SJSA1 (cell line): ENCODE data around the gene USP15. TPM values are rescaled to one million over a fixed set of nuclear protein-coding genes. Genes with fewer than 3 reads are reported as not detected.

Experiments used
- DNase-seq, 2 experiments: peaks; one replicate each; pipeline ENCODE4 v3.0.0-alpha.2; 2015 to 2020; ENCODE audit warnings: low spot score in 2 of 2, low read depth in 1 of 2
- H3K27ac ChIP-seq: fragments of 250-450 bp; sonication (Bioruptor Pico); 2 replicates; pipeline ENCODE4 v1.5.1; 2020; ENCODE audit warnings: mild to moderate bottlenecking, moderate library complexity
- H3K27me3 ChIP-seq: fragments of 250-450 bp; sonication (Bioruptor Pico); replicated peaks from 2 replicates; pipeline ENCODE4 v1.5.1; 2020; ENCODE audit warnings: mild to moderate bottlenecking, moderate library complexity
- H3K36me3 ChIP-seq: fragments of 250-450 bp; sonication (Bioruptor Pico); 2 replicates; pipeline ENCODE4 v1.5.1; 2020; ENCODE audit warnings: mild to moderate bottlenecking
- H3K4me1 ChIP-seq: fragments of 250-450 bp; sonication (Bioruptor Pico); replicated peaks from 2 replicates; pipeline ENCODE4 v1.6.1; 2021; ENCODE audit warnings: mild to moderate bottlenecking
- H3K4me3 ChIP-seq: fragments of 250-450 bp; sonication (Bioruptor Pico); 2 replicates; pipeline ENCODE4 v1.5.1; 2020; ENCODE audit warnings: mild to moderate bottlenecking
- H3K9me3 ChIP-seq: fragments of 250-450 bp; sonication (Bioruptor Pico); replicated peaks from 2 replicates; pipeline ENCODE4 v1.5.1; 2020; ENCODE audit warnings: mild to moderate bottlenecking
- total RNA-seq: library from RNA; depleted of rRNA; stranded (reverse); fragments of >200 nt; shearing (Covaris generic); gene quantifications from 2 replicates; pipeline ENCODE4 v1.2.3, GENCODE V29; 2014

Gene USP15
- total RNA-seq, 1 experiment from 2014 or later, result 36.3 TPM

GRCh38 chr12:62247281-62248045 is 12.7 kb upstream of the USP15 start:
- H3K27me3 ChIP-seq, result no peaks in the 10 kb centered on the region
- H3K4me3 ChIP-seq, result no peak overlapping the region
- no peaks in the 10 kb centered on the region for H3K9me3 ChIP-seq
- no peaks in the 10 kb centered on the region for H3K4me1 ChIP-seq
- H3K36me3 ChIP-seq, result no peaks in the 10 kb centered on the region
- no peak for DNase-seq
- no peak overlapping the region for H3K27ac ChIP-seq

GRCh38 chr12:62248873-62249272 is 11.3 kb upstream of the USP15 start:
- H3K9me3 ChIP-seq, result no peaks in the 10 kb centered on the region
- H3K27ac ChIP-seq, result no peak overlapping the region
- DNase-seq, result no peak
- no peaks in the 10 kb centered on the region for H3K36me3 ChIP-seq
- no peak overlapping the region for H3K4me3 ChIP-seq
- no peaks in the 10 kb centered on the region for H3K27me3 ChIP-seq
- H3K4me1 ChIP-seq, result no peaks in the 10 kb centered on the region

- Histone ChIP-seq H3K27me3 (no peaks in the 10 kb centered on the region), H3K27ac (no peak overlapping the region), H3K36me3 (no peaks in the 10 kb centered on the region), H3K9me3 (no peaks in the 10 kb centered on the region), H3K4me1 (no peaks in the 10 kb centered on the region), H3K4me3 (no peak overlapping the region)
- DNase-seq, result no peak
Measured at GRCh38 chr12:62249419-62249818, 10.8 kb upstream of the USP15 start.

DNA sequence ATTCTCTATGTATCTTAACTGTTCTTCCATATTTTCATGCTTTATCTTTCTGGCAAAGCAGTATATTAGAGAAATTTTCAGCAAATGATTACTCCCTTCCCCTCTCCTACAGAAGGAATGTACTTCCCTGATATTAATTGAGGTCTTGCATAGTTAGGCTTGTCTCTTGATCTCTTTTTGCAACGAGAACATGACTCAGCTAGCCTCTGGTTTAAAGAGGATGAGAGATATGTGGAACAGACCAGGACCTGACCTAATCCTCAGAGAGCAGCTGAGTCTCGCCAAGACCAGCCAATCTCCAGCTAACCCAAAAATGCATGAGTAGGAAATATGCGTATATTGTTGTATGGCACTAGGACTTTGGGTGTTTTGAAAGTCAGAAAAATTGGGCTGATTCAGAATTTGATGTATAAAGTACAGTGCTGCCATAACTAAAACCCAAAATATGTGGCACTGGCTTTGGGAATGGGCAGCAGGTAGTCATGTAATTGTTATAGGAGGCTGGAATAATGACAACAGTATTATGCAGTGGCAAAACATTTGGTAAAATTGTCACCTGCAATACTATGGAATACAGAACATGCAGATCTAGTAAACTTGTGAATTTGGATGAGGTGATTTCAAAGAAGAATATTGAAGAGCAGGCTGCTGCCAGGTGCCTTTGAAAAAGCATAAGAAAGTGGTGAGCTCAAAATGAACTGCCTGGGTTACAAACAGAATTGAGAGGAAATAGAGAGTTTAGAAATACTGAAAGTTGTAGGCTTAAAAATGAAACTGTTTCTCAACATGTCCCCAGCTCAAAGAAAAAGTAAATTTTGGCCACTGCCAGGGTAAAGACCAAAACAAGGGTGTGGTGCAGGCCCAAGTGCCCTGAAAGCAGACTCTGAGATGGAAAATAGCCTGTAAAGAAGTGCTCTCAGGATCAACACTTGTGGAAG is 9.3 kb upstream of the USP15 start:
- no peaks in the 10 kb centered on the region for H3K9me3 ChIP-seq
- no peaks in the 10 kb centered on the region for H3K4me1 ChIP-seq
- H3K36me3 ChIP-seq, result no peaks in the 10 kb centered on the region
- DNase-seq, result no peak
- H3K27me3 ChIP-seq, result no peaks in the 10 kb centered on the region
- no peak overlapping the region for H3K4me3 ChIP-seq
- no peak overlapping the region for H3K27ac ChIP-seq

GRCh38 chr12:62251609-62251958 is 8.6 kb upstream of the USP15 start:
- Histone ChIP-seq H3K4me1 (no peaks in the 10 kb centered on the region), H3K27ac (no peak overlapping the region), H3K9me3 (no peaks in the 10 kb centered on the region), H3K36me3 (no peaks in the 10 kb centered on the region), H3K4me3 (no peak overlapping the region), H3K27me3 (no peaks in the 10 kb centered on the region)
- DNase-seq, result no peak

- Histone ChIP-seq H3K36me3 (no peaks in the 10 kb centered on the region), H3K9me3 (no peaks in the 10 kb centered on the region), H3K4me1 (no peaks in the 10 kb centered on the region), H3K27ac (no peak overlapping the region), H3K27me3 (no peaks in the 10 kb centered on the region), H3K4me3 (no peak overlapping the region)
- no peak for DNase-seq
Measured at GRCh38 chr12:62252576-62252975, 7.6 kb upstream of the USP15 start.

GRCh38 chr12:62254967-62255366 is 5.2 kb upstream of the USP15 start:
- DNase-seq, result no peak
- H3K27ac ChIP-seq, result no peak overlapping the region

DNA sequence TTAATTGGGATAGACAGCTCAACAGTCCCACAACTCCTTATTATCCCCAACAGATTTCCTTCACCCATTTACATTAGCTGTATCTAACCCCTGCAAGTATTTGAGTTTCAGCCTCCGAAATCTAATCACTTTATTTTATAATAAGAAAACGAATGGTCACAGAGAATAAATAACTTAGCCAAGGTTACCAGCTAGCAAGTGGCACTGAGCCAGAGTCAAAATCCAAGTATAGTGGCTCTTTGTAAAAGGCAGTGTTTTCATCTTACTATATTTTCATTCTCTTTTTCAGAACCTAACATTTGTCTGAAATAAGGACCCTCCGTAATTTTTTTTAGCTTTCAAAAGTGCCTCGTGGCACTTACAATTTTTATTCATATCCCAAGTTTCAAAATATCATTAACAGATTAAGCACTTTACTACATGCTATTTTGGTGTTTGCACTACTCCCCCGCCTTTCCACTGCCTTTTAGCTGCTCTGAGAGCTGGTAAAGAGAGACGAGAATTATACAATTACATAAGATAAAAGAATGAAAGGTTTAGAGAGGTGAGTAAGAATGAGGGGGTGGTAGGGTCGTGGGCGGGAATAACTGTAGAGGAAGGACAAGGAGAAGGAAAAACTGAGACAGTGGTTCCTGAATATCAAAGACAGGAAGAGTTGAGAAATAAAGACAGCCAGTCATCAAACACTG is 3.7 kb upstream of the USP15 start:
- Histone ChIP-seq H3K4me3 (no peak overlapping the region), H3K27ac (no peak overlapping the region), H3K36me3 (peaks cover 4% of the 10 kb centered on the region; the same call in 1 of the 2 replicates), H3K9me3 (no peaks in the 10 kb centered on the region), H3K27me3 (no peaks in the 10 kb centered on the region), H3K4me1 (no peaks in the 10 kb centered on the region)
- no peak for DNase-seq

More at GRCh38 chr12:62254967-62255366, 5.2 kb upstream of the USP15 start:
- Histone ChIP-seq H3K4me3 (no peak overlapping the region), H3K4me1 (no peaks in the 10 kb centered on the region), H3K27me3 (no peaks in the 10 kb centered on the region), H3K9me3 (no peaks in the 10 kb centered on the region), H3K36me3 (no peaks in the 10 kb centered on the region)

- Histone ChIP-seq H3K4me1 (no peaks in the 10 kb centered on the region), H3K36me3 (peaks cover 4% of the 10 kb centered on the region; the same call in 1 of the 2 replicates), H3K9me3 (no peaks in the 10 kb centered on the region), H3K27ac (no peak overlapping the region), H3K27me3 (no peaks in the 10 kb centered on the region), H3K4me3 (no peak overlapping the region)
- no peak for DNase-seq
Measured at GRCh38 chr12:62258231-62258630, 2.0 kb upstream of the USP15 start.

DNA sequence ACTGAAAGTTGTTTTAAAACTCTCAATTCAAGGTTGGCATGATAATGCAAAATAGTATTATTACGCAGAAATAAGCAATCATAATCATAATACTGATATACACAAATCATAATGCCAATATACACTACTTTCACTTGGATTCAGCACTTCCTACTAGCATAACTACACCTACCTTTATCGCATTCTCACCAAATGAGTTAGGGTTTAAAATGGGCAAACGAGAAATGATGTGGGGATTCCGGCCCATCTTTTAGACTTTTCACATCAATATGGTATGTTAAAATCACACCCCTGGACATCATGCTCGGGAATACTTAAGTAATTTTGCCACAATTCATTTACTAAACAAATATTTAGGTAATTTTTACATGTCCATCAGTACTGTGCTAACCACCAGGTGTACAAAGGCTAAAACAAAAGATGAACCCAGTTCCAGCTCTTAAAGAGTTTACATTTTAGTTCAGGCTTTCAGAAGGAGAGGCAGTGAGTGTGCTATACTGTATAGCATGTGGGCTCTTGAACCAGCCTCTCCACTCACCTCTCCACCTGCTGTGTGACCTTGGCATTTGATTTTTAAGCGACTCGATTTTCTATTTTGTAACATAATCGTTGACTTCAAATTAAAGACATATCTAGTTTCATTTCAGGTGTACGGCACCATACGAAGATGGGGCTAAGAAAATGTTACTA is 1.1 kb upstream of the USP15 start:
- Histone ChIP-seq H3K9me3 (no peaks in the 10 kb centered on the region), H3K4me1 (no peaks in the 10 kb centered on the region), H3K4me3 (peak overlapping the region; percentile 75), H3K36me3 (peaks cover 4% of the 10 kb centered on the region; the same call in 1 of the 2 replicates), H3K27ac (peak overlapping the region; percentile 61; the same call in 1 of the 2 replicates), H3K27me3 (no peaks in the 10 kb centered on the region)
- no peak for DNase-seq

GRCh38 chr12:62259631-62259992 is 592 bp upstream of the USP15 start:
- Histone ChIP-seq H3K27ac (peak overlapping the region; percentile 61), H3K4me1 (no peaks in the 10 kb centered on the region), H3K4me3 (peak overlapping the region; percentile 75), H3K36me3 (peaks cover 4% of the 10 kb centered on the region; the same call in 1 of the 2 replicates), H3K9me3 (no peaks in the 10 kb centered on the region), H3K27me3 (no peaks in the 10 kb centered on the region)
- no peak for DNase-seq

- peak overlapping the region; percentile 75 for H3K4me3 ChIP-seq
Measured at GRCh38 chr12:62260733-62261683, 804 bp downstream of the USP15 start.

More at GRCh38 chr12:62260733-62261683, 804 bp downstream of the USP15 start:
- Histone ChIP-seq H3K4me1 (no peaks in the 10 kb centered on the region), H3K9me3 (no peaks in the 10 kb centered on the region), H3K36me3 (peaks cover 4% of the 10 kb centered on the region; the same call in 1 of the 2 replicates), H3K27me3 (no peaks in the 10 kb centered on the region), H3K27ac (peak overlapping the region; percentile 61)
- peak in 1 of 2 experiments; percentile 40 for DNase-seq
